GM10266 (cell line): ENCODE measurements around the gene MAN1B1.

Experiments
- DNase-seq: peaks from one replicate; pipeline ENCODE4 v3.0.0; 2012; ENCODE audit errors: extremely low spot score
- CTCF ChIP-seq: IDR thresholded peaks from 2 replicates; pipeline ENCODE4 v1.5.1; 2012; ENCODE audit warnings: mild to moderate bottlenecking, low read depth; ENCODE audit not compliant: control insufficient read depth, insufficient read depth; ENCODE audit errors: missing control alignments

Gene MAN1B1

GRCh38 chr9:137073992-137074399 is 12.8 kb upstream of the MAN1B1 start:
- no peak for DNase-seq
- no peak for TF ChIP-seq CTCF

GRCh38 chr9:137074657-137075274 is 12.0 kb upstream of the MAN1B1 start:
- no peak for DNase-seq
- no peak for TF ChIP-seq CTCF

GRCh38 chr9:137075275-137075775 is 11.5 kb upstream of the MAN1B1 start:
- no peak for TF ChIP-seq CTCF
- DNase-seq: no peak

GRCh38 chr9:137076636-137077009 is 10.2 kb upstream of the MAN1B1 start:
- no peak for TF ChIP-seq CTCF
- DNase-seq: no peak

GRCh38 chr9:137077010-137077747 is 9.6 kb upstream of the MAN1B1 start, which contains the start of gene UAP1L1:
Gene UAP1L1 (plus strand): TSS chr9:137077517. CDS start chr9:137077533, 16 bp downstream.
- TF ChIP-seq CTCF: no peak
- peak; percentile 93 for DNase-seq

GRCh38 chr9:137077758-137078693 is 8.8 kb upstream of the MAN1B1 start:
- peak; percentile 72 for DNase-seq
- TF ChIP-seq CTCF: no peak
